Parathyroid adenoma (tissue), 2 donors: ENCODE results near the gene CARS1.
A peak's percentile ranks its signal among the peaks of the same experiment; 100 is the strongest.

Experiments
- H2AFZ ChIP-seq: fragments of 300-600 bp; sonication (generic); one replicate; pipeline ENCODE4 v1.7.0; 2017; ENCODE audit warnings: antibody characterized with exemption, mild to moderate bottlenecking
- H3K27ac ChIP-seq: fragments of 300-600 bp; sonication (generic); one replicate; pipeline ENCODE4 v1.7.0; 2017
- H3K27me3 ChIP-seq: fragments of 300-600 bp; sonication (generic); one replicate; pipeline ENCODE4 v1.7.0; 2017; ENCODE audit warnings: low read length; ENCODE audit not compliant: control insufficient read depth, insufficient read depth
- H3K36me3 ChIP-seq: fragments of 300-600 bp; sonication (generic); one replicate; pipeline ENCODE4 v1.7.0; 2017; ENCODE audit warnings: low read length; ENCODE audit not compliant: control insufficient read depth, insufficient read depth
- H3K4me1 ChIP-seq: fragments of 300-600 bp; sonication (generic); one replicate; pipeline ENCODE4 v1.7.0; 2017; ENCODE audit warnings: control low read depth
- H3K4me2 ChIP-seq: fragments of 300-600 bp; sonication (generic); one replicate; pipeline ENCODE4 v1.7.0; 2017; ENCODE audit warnings: low read length
- H3K4me3 ChIP-seq: fragments of 300-600 bp; sonication (generic); one replicate; pipeline ENCODE4 v1.7.0; 2017; ENCODE audit warnings: low read depth, low read length
- H3K79me2 ChIP-seq: fragments of 300-600 bp; sonication (generic); one replicate; pipeline ENCODE4 v1.7.0; 2017; ENCODE audit warnings: control low read depth
- H3K9ac ChIP-seq: fragments of 300-600 bp; sonication (generic); one replicate; pipeline ENCODE4 v1.7.0; 2017; ENCODE audit warnings: mild to moderate bottlenecking
- H3K9me3 ChIP-seq: fragments of 300-600 bp; sonication (generic); one replicate; pipeline ENCODE4 v1.7.0; 2017; ENCODE audit warnings: low read length; ENCODE audit not compliant: control insufficient read depth
- CTCF ChIP-seq: fragments of 300-600 bp; sonication (generic); IDR thresholded peaks from one replicate; pipeline ENCODE4 v1.7.0; 2017; ENCODE audit warnings: antibody characterized with exemption, mild to moderate bottlenecking
- donor health status: primary hyperparathyroidism.

CARS1 gene

GRCh38 chr11:3030289-3031070 lies 26.7 kb downstream of the CARS1 start:
- Histone ChIP-seq H3K79me2 (no peaks in the 10 kb centered on the region), H3K36me3 (no peaks in the 10 kb centered on the region), H3K9me3 (no peaks in the 10 kb centered on the region), H3K4me2 (no peak overlapping the region), H3K27me3 (no peaks in the 10 kb centered on the region), H2AFZ (no peak overlapping the region), H3K4me1 (peaks cover 2% of the 10 kb centered on the region), H3K9ac (no peak overlapping the region), H3K27ac (peak overlapping the region; percentile 29), H3K4me3 (no peak overlapping the region)
- no peak for TF ChIP-seq CTCF

DNA sequence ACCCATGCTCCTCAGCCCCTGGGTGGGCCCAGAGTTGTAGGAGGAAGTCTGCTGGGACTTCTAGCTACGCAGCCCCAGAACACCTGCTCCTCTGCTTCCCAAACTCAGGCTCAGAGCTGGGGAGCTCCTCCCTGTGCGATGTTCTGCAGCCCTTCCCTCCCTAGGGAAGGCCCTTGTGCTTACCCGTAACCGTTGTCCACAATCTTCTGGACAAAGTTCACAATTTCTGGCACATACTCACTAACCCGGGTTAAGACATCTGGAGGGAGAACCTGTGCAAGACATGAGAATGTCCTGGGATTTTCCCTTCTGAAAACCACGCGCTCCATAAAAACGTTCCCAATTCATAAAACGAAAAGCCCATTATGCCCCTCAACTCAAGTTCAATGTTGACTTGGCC lies 28.4 kb downstream of the CARS1 start:
- no peaks in the 10 kb centered on the region for H3K27me3 ChIP-seq
- H2AFZ ChIP-seq, result no peak overlapping the region
- H3K9me3 ChIP-seq, result no peaks in the 10 kb centered on the region
- no peak overlapping the region for H3K27ac ChIP-seq
- no peak overlapping the region for H3K4me3 ChIP-seq
- H3K4me1 ChIP-seq, result peaks cover 2% of the 10 kb centered on the region
- no peak for TF ChIP-seq CTCF
- no peaks in the 10 kb centered on the region for H3K79me2 ChIP-seq
- no peak overlapping the region for H3K4me2 ChIP-seq
- H3K36me3 ChIP-seq, result no peaks in the 10 kb centered on the region
- no peak overlapping the region for H3K9ac ChIP-seq

- no peak overlapping the region for H2AFZ ChIP-seq
- H3K27ac ChIP-seq, result no peak overlapping the region
- H3K36me3 ChIP-seq, result no peaks in the 10 kb centered on the region
- H3K27me3 ChIP-seq, result no peaks in the 10 kb centered on the region
- no peaks in the 10 kb centered on the region for H3K9me3 ChIP-seq
- TF ChIP-seq CTCF, result no peak
- no peaks in the 10 kb centered on the region for H3K79me2 ChIP-seq
- no peak overlapping the region for H3K4me2 ChIP-seq
- no peak overlapping the region for H3K9ac ChIP-seq
- H3K4me1 ChIP-seq, result peaks cover 2% of the 10 kb centered on the region
- no peak overlapping the region for H3K4me3 ChIP-seq
Measured at GRCh38 chr11:3026803-3027202, 30.4 kb downstream of the CARS1 start.

DNA sequence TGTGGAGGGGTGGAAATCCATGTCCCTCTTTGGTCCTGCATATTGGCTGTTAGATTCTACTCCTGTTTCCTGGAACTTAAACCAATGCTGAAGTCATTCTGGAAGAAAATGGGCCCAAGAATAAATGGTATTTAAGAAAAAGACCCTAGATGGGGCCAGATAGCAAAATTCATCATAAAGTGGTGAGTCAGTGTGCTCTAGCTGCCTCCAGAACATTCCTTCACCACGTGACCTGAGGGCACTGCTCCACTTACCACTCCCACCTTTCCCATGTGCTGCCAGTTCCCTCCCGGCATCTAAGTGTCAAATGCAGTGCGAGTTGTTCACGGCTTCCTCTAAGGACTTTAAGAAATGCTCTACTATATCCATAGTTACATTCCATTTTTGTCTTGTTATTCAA lies 34.2 kb downstream of the CARS1 start:
- H3K4me2 ChIP-seq, result no peak overlapping the region
- no peak overlapping the region for H3K4me3 ChIP-seq
- no peak overlapping the region for H3K27ac ChIP-seq
- H3K4me1 ChIP-seq, result peaks cover 3% of the 10 kb centered on the region
- H3K79me2 ChIP-seq, result no peaks in the 10 kb centered on the region
- H3K9me3 ChIP-seq, result no peaks in the 10 kb centered on the region
- no peak overlapping the region for H3K9ac ChIP-seq
- no peaks in the 10 kb centered on the region for H3K27me3 ChIP-seq
- no peaks in the 10 kb centered on the region for H3K36me3 ChIP-seq
- H2AFZ ChIP-seq, result no peak overlapping the region
- no peak for TF ChIP-seq CTCF
